ENCODE results near the gene ANKRD26.

Gene ANKRD26

DNA sequence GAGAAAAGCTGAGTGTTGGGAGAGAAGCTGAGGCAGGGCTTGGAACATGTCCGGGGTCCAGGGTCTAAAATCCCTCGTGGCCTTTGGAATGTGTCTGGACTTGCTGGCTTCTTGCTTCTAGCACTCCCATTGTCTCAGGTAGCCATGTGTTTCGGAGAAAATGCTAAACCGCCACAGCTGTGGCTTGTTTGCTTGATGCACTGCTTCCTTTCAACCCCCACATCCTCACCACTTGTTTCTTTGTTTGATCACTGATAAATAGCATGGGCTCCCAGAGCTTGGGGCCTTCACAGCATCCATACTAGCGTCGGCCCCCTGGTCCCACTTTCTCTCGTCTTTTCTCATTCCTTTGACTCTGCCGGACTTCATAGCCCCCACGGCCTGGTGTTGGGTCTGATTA is 102.7 kb downstream of the ANKRD26 start:
- no peak for DNase-seq

DNA sequence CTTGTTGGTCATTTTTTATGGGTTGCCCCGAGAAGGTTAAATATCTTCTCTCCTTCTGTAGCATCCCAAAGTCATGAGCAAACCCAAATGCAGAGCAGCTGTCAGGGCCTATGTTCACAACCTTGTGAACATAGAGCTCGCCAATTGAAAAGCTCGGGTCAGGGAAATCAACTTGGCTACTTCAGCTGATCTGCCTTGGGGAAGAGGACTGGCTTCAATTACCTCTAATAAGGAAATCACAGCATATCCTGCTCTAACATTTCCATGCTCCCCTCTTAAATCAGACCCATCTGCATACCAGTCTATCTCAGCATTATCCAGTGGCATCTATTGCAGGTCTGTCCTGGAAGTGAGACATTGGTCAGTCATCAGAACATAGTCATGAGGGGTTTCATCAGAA is 105.6 kb downstream of the ANKRD26 start:
- DNase-seq = no peak

DNA sequence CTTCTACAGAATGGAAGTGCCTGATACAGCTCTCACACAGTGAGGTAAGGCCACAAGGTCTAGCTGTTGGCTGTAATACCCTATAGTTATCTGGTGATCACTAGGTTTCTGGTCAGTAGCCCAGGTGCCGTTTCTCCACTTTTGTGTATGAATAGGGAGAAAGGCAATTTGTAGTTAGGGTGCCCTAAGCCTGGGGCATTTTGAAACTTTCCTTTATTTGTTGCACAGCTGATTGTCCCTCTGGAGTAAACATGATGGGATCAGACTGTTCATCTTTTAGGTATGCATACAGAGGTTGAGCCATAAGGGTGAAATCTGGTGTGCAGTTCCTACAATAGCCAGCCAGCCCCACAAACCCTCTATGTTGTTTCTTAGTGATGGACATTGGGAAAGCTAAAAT is 112.4 kb downstream of the ANKRD26 start:
- no peak for DNase-seq

DNA sequence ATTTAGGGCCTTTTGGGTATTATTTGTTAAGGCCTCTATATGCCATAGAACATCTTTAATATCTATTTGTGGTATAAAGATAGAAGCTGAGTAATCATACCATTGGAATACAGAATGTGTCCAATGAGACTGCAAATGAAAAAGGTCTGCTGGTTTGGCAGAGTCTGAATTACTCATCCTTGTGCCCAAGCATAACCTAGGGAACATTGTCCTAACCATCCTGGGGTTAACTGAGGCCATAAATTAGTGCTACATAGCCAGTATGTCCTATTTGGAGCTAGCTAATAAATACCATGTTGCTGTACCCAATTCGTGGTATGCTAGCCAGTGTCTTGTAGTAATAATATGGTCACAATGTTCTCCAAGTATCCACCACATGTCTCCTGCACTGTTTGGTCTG is 117.1 kb downstream of the ANKRD26 start:
- no peak for DNase-seq

DNA sequence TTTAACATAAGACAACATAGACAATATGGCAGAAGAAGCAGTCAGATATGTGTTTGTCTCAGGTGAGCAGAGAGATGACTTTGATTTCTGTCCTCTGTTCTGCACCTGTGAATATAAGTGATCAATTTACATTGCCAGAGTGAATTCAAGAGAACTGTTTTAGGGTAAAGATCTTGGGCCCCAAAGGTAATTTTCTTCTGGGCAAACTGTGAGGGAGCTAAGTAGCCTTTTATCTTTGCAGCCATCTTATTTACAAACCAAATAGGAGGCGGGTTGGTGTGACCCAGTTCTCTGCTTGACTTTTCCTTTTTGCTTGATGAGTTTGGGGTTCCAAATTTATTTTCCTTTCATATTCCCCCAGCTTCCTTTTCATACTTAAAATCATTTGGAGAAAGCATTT is 118.2 kb downstream of the ANKRD26 start:
- DNase-seq = no peak

GRCh38 chr10:26981232-26981824 is 119.0 kb downstream of the ANKRD26 start:
- no peak for DNase-seq

GRCh38 chr10:26978519-26978918 is 121.8 kb downstream of the ANKRD26 start:
- DNase-seq = no peak

DNA sequence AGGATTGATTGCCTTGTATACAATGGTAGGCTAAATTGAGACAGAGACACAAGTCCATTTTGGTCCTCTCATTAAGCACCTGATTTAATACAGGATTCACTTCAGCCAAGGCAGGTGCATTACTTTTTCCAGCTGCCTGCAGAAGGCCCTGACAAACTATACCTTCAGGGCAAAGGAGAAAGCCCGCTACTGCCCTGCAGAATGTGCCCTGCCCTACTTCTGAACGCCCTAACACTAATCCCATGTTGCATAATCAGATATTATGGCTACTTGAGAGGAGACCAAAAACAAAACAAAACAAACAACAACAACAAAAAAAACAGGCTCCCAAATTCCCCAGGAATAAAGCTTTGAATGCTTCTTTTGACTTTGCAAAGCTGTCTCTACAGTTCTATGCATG is 122.7 kb downstream of the ANKRD26 start:
- no peak for DNase-seq

GRCh38 chr10:26970667-26971066 is 129.6 kb downstream of the ANKRD26 start:
- no peak for DNase-seq

DNA sequence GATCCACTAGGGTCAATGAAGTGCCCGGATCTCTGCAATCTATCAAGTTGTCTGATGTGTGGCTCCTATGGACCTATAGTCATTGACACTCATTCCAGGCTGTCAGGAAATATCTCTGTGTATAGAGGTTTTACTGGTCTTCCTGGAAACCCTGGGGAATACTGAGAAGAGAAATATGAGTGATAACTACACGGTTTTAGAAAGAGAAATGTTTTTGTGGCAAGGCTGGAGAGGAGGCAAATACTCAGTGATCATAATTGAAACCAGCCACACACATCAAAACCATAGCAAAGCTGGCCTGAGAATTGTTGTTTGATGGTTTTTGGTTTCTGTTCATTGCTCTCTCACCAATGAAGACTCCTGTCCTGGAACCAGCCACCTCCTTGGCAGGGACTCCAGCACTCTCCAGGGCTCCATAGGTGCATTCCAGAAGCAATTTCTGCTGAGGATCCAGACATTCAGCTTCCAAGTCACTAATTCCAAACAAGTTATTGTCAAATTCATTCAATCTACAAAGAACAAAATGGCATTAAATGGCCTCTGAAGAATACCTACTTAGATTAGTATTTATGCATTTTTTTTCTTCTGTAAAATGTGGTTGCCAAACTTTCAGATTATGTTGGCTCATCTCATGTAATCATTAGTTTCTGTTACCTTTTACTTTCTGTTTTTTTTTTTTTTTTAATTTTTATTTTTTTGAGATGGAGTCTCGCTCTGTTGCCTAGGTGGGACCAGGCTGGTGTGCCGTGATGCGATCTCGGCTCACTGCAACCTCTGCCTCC is 131.0 kb downstream of the ANKRD26 start:
- no peak for DNase-seq

GRCh38 chr10:26962835-26963234 is 137.5 kb downstream of the ANKRD26 start:
- DNase-seq = no peak

GRCh38 chr10:26960308-26960707 is 140.0 kb downstream of the ANKRD26 start:
- no peak for DNase-seq

DNA sequence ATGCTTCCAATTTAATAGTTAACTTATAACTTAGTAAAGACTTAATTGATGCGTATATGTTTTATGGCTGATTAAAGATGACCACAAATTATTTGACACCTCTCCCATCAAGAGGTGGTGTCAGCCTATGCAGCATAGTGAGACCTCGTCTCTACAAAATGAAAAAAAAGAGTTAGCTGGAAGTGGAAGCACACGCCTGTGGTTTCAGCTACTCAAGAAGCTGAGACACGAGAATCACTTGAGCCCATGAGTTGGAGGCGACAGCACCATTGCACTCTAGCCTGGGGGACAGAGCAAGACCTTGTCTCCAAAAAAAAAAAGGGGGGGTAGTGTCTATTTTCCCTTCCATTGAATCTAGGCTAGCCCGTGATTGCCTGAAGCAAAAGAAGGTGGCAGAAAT is 140.5 kb downstream of the ANKRD26 start:
- DNase-seq = no peak

Measured in activated T-cell treated with anti-CD3 and anti-CD28 coated beads, Interleukin-2, amount 50 U/mL, for 1 hour (primary cell).